HG03432 (cell line): ENCODE results near the gene NSL1.
"Not testable (repeated sequence)": the region's sequence is repeated elsewhere in the genome, so short reads cannot be mapped to it uniquely, and the experiment has no call there.

Experiments
- ATAC-seq: cut with Tn5 transposase; IDR thresholded peaks from one replicate; pipeline ENCODE4 v1.9.1; 2021; ENCODE audit warnings: mild to moderate bottlenecking, moderate library complexity; ENCODE audit not compliant: unreplicated experiment

NSL1 gene

DNA sequence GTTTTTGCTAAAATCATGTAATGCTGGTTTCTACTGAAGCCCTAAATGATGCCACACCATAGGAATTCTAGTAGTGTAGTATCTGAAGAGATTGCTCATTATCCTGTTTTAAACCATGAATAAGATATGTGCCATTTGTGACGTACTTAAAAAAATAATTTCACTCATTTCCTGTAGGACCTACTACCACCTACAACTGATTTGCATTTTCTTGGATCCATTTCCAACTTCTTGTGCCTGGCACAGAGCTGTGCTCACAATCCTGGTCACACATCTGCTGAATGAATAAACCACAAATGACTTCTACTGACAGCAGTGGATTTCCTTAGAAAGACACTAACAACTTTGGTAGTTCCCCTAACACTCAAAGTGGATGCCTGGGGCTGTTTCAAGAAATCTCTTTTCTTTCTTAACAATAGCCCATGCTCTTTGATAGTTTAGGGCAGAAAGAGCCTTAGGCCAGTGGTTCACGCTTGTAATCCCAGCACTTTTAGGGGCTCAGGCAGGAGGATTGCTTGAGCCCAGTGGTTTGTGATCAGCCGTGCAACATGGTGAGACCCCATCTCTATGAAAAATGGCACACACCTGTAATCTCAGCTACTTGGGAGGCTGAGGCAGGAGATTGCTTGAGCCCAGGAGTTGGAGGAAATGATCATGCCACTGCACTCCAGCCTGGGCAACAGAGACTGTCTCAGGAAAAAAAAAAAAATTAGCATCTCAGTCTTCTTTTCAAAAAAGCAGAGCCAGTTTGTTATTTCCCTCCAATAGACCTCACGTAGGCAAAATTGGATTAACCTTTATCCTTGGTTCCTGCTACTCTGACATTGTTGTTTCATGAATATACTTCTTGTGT, 78.9 kb downstream of the NSL1 start:
- ATAC-seq: peak; percentile 67

DNA sequence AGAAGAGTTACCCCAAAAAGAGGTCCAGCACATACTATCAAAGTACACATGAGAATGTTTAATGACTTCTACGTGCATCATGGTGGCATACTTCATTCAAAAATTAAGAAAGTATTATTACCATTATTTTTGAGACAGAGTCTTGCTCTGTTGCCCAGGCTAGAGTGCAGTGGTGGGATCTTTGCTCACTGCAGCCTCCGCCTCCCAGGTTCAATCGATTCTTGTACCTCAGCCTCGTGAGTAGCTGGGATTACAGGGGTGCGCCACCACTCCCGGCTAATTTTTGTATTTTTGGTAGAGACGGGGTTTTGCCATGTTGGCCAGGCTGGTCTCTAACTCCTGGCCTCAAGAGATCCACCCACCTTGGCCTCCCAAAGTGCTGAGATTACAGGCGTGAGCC, 79.6 kb downstream of the NSL1 start:
- ATAC-seq: not testable (repeated sequence)

GRCh38 chr1:212710566-212710965, 81.0 kb downstream of the NSL1 start:
- ATAC-seq: no peak

- ATAC-seq: no peak
Measured at GRCh38 chr1:212703991-212704564, 87.5 kb downstream of the NSL1 start.

GRCh38 chr1:212702672-212703071, 88.9 kb downstream of the NSL1 start:
- no peak for ATAC-seq

GRCh38 chr1:212701910-212702309, 89.7 kb downstream of the NSL1 start:
- ATAC-seq: no peak

GRCh38 chr1:212700892-212701819, 90.4 kb downstream of the NSL1 start:
- ATAC-seq: peak; percentile 29

DNA sequence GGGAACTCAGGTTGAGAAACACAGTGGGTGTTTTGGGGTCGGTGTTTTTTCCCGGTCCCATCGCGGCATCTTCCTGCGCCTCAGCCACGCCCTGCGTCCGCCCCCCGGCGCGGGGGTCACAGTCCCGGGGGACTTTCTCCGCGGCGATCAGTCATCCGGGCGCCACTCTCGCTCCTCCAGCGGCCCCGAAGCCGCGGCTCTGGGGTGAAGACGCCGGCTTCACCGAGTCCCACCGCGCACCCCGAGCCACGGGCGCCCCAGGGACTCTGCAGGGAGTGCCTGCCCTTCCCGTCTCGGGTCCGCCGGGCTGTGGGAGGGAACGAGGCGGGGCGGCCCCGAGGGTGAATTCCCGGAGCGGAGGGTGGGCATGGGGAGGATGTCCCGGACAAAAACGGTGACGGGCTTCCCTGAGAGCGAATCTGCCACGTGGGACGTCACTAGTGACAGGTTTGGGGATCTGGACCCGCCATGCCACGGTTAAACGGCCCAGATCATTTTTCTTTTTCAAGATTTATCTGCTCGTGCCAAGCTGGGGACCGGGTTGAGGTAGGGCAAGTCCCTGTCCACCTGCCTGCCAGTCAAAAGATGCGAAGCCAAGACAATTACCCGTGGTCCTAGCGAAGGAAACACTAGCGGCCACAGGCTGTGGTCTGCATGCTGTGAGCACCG, 91.2 kb downstream of the NSL1 start:
- peak; percentile 40 for ATAC-seq

GRCh38 chr1:212699625-212700222, 91.9 kb downstream of the NSL1 start, which contains the start of gene BATF3:
TSS of gene BATF3 (minus strand) at chr1:212699840. CDS start at chr1:212699762, 78 bp downstream.
- ATAC-seq: peak; percentile 28

- ATAC-seq: peak; percentile 63
Measured at GRCh38 chr1:212699104-212699624, 92.4 kb downstream of the NSL1 start.

- peak; percentile 16 for ATAC-seq
Measured at GRCh38 chr1:212698467-212699103, 93.0 kb downstream of the NSL1 start.

DNA sequence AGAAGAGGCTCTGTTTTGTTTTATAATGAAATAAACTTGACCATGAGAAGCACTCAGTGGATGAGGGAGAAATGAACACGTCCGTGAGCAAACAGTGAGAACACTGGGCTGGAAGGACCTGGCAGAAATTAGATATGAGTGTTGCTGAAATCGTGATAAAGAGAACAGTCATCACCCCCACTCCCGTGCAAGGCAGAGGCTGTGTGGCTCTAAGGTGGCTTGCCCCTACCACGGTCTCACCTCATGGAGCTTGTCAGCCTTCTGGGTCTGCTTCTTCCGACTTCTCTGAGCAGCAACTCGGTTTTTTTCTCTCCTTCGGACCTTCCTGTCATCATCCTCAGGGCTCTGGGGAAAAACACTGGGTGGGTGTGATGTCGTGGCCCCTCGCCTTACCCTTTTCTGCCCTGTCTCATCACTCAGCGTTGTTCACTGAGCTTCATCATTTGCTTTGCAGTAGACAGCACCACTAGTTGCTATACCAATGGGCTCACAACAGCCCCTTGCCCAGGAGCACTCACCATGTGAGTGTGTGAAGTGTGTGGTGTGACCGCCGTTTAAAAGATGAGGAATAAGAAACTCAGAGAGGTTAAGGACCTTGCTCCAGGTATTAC, 94.8 kb downstream of the NSL1 start:
- ATAC-seq: no peak

GRCh38 chr1:212692774-212693644, 98.6 kb downstream of the NSL1 start:
- no peak for ATAC-seq

GRCh38 chr1:212691561-212692071, 100.0 kb downstream of the NSL1 start:
- ATAC-seq: peak; percentile 67

DNA sequence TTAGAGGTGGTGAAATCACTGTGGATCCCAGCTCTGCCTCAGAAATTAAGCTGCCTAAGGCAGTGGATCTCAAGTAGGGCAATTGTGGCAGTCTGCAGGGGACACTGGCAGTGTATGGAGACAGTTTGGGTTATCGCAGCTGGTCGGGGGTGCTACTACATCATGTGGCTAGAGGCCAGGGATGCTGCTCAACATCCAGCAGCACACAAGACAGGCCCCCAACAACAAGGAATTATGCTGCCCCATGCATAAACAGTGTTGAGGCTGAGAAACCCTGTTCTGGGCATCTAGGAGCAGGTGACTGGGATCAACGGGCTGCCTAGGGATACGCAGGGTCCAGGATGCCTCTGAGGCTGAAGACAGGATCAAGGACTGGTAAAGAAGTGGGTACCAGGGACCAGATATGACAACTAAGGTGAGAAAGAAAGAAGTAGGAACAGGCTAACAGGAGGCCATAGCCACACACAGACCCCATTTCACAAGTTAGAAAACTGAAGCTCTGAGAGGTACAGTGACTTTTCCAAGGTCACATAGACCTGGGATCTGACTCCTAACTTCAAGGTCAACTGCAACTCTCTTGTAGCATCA, 100.7 kb downstream of the NSL1 start:
- no peak for ATAC-seq

DNA sequence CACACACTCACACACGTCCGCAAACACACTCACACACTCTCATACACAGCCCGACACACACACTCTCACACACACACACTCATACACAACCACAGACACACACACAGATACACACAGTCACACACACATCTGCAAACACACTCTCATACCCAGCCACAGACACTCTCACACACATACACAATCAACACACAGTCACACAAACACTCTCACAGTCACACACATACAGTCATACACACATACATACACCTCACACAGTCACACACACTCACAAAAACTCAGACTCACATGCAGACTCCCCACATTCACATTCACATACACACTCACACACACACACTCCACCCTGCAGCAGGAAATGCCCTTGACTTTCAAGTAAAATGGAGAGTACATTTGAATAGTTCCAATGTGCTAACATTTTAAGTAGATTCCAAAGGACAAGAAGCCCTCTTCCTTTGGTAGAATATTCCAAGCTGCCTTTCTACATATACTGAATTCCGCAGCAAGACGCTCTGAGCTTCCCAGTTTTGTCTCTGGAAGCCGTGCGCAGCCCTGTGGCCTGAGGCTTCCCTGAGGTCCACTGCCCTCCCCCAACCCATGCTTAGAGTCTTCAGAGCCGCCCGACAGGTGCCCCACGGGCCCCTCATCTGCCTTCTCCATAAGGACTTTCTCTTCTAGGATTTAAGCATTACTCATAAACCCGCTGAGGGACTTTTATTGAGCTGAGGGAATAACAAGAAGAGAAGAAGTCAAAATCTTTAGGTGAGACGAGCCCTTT, 101.6 kb downstream of the NSL1 start:
- ATAC-seq: no peak

- ATAC-seq: no peak
Measured at GRCh38 chr1:212689196-212689725, 102.3 kb downstream of the NSL1 start.
